Panc1 (cell line): ENCODE data around the gene RAD52.

Source experiments
- CTCF ChIP-seq: fragments of 450-650 bp; IDR thresholded peaks from 2 replicates; pipeline ENCODE4 v1.5.1; 2017; ENCODE audit warnings: mild to moderate bottlenecking
- POLR2AphosphoS5 ChIP-seq: IDR thresholded peaks from 2 replicates; pipeline ENCODE4 v1.6.1; 2012; ENCODE audit warnings: mild to moderate bottlenecking, low read depth, low read length, moderate library complexity
- SIN3A ChIP-seq: IDR thresholded peaks from 2 replicates; pipeline ENCODE4 v1.6.1; 2012; ENCODE audit warnings: low read depth, mild to moderate bottlenecking, low read length, moderate library complexity, borderline replicate concordance; ENCODE audit not compliant: insufficient read depth

DNA sequence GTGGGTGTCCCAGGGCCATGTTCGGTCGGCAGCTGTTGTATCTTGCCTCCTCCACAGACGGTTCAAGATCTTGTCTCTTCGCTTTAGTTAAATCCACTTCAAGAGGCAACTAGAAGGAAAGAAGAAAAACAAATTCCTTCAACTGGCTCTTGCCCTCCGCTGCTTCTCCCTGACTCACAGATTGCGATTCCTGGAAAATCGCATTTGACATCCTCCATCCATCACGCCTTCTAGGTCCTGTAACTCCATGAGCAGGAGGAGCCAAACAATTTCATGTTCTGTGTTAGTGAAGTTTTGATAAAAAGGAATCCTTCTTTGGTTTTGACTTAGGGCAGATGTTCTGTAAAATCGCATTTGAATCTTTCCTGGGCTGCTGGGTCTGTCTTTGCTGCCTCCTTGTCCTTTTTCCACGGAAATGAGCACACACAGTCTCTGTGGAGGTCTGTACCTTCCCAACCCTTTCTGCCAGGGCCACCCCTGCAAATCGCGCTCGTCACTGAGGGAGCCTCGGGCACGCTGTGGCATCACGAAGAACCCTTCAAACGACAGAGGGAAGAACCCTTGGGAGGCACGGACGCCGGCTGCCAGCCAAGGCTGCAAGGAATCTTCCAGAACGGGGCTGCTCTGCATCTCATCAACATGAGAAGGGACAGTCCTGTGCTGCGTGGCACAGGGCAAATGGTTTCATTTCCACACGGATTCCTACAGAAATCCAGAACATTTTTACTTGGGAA lies 32.6 kb downstream of the RAD52 start:
- TF ChIP-seq POLR2AphosphoS5 (no peak), CTCF (no peak), SIN3A (no peak)
